H9 (cell line): Measurements from ENCODE around the gene PTPN11. TPM values are rescaled to one million over a fixed set of nuclear protein-coding genes. Genes with fewer than 3 reads are reported as not detected.
"Not testable (repeated sequence)": the region's sequence is repeated elsewhere in the genome, so short reads cannot be mapped to it uniquely, and the experiment has no call there.

Experiments used
- DNase-seq: peaks from one replicate; pipeline ENCODE4 v3.0.0-alpha.2; 2017
- H2AFZ ChIP-seq: one replicate; pipeline ENCODE4 v1.6.1; 2013; ENCODE audit warnings: mild to moderate bottlenecking, low read length, control low read depth, moderate library complexity
- H2AK5ac ChIP-seq: 2 replicates; pipeline ENCODE4 v1.6.1; 2013; ENCODE audit warnings: low read length, control low read depth, mixed read lengths; ENCODE audit not compliant: insufficient read length
- H2BK120ac ChIP-seq: one replicate; pipeline ENCODE4 v1.6.1; 2013; ENCODE audit warnings: low read depth, mild to moderate bottlenecking, low read length, control low read depth, inconsistent platforms; ENCODE audit not compliant: poor library complexity, severe bottlenecking
- H2BK12ac ChIP-seq: 2 replicates; pipeline ENCODE4 v1.6.1; 2013; ENCODE audit warnings: low read length, control low read depth, mixed read lengths, low read depth; ENCODE audit not compliant: insufficient read length
- H2BK15ac ChIP-seq: 2 replicates; pipeline ENCODE4 v1.6.1; 2013; ENCODE audit warnings: low read depth, low read length, control low read depth
- H2BK20ac ChIP-seq: one replicate; pipeline ENCODE4 v1.6.1; 2013; ENCODE audit warnings: low read depth, mild to moderate bottlenecking, low read length, control low read depth, inconsistent platforms; ENCODE audit not compliant: poor library complexity, severe bottlenecking
- H2BK5ac ChIP-seq: 2 replicates; pipeline ENCODE4 v1.6.1; 2013; ENCODE audit warnings: low read length, control low read depth, mixed read lengths; ENCODE audit not compliant: insufficient read length
- H3K14ac ChIP-seq: 2 replicates; pipeline ENCODE4 v1.6.1; 2013; ENCODE audit warnings: low read length, control low read depth; ENCODE audit not compliant: insufficient read depth
- H3K18ac ChIP-seq: 2 replicates; pipeline ENCODE4 v1.6.1; 2013; ENCODE audit warnings: low read depth, mild to moderate bottlenecking, mixed read lengths, low read length, control low read depth; ENCODE audit not compliant: insufficient read length
- H3K23ac ChIP-seq: 2 replicates; pipeline ENCODE4 v1.6.1; 2013; ENCODE audit warnings: low read length, control low read depth, mixed read lengths, low read depth; ENCODE audit not compliant: insufficient read length
- H3K23me2 ChIP-seq: 2 replicates; pipeline ENCODE4 v1.6.1; 2013; ENCODE audit warnings: low read depth, mild to moderate bottlenecking, mixed read lengths, low read length, control low read depth; ENCODE audit not compliant: insufficient read length, poor library complexity, severe bottlenecking
- H3K27ac ChIP-seq: 2 replicates; pipeline ENCODE4 v1.5.1; 2013; ENCODE audit warnings: low read length, control low read depth, mixed read lengths, low read depth; ENCODE audit not compliant: insufficient read length
- H3K27me3 ChIP-seq: 2 replicates; pipeline ENCODE4 v1.6.1; 2013; ENCODE audit warnings: low read length, control low read depth, inconsistent platforms; ENCODE audit not compliant: insufficient read depth
- H3K4ac ChIP-seq: 2 replicates; pipeline ENCODE4 v1.6.1; 2013; ENCODE audit warnings: low read depth, mild to moderate bottlenecking, control low read depth, inconsistent platforms, low read length, moderate library complexity
- H3K4me1 ChIP-seq: 2 replicates; pipeline ENCODE4 v1.6.1; 2013; ENCODE audit warnings: low read length, control low read depth, inconsistent platforms; ENCODE audit not compliant: insufficient read depth
- H3K4me2 ChIP-seq: 2 replicates; pipeline ENCODE4 v1.6.1; 2013; ENCODE audit warnings: low read length, control low read depth, mixed read lengths; ENCODE audit not compliant: insufficient read length, insufficient read depth
- H3K56ac ChIP-seq: 2 replicates; pipeline ENCODE4 v1.6.1; 2013; ENCODE audit warnings: low read depth, mild to moderate bottlenecking, mixed read lengths, low read length, control low read depth; ENCODE audit not compliant: insufficient read length
- H3K79me1 ChIP-seq: 2 replicates; pipeline ENCODE4 v1.6.1; 2013; ENCODE audit warnings: low read depth, mild to moderate bottlenecking, moderate library complexity, low read length, control low read depth, inconsistent platforms; ENCODE audit not compliant: insufficient read depth, poor library complexity, severe bottlenecking
- H3K79me2 ChIP-seq: 2 replicates; pipeline ENCODE4 v1.6.1; 2013; ENCODE audit warnings: low read length, control low read depth, inconsistent platforms; ENCODE audit not compliant: insufficient read depth
- H3K9ac ChIP-seq: 2 replicates; pipeline ENCODE4 v1.6.1; 2013; ENCODE audit warnings: low read length, control low read depth, mixed read lengths; ENCODE audit not compliant: insufficient read length; ENCODE audit errors: extremely low read depth
- H3K9me3 ChIP-seq: one replicate; pipeline ENCODE4 v1.6.1; 2013; ENCODE audit warnings: low read depth, low read length, inconsistent platforms; ENCODE audit not compliant: control insufficient read depth
- H3T11ph ChIP-seq: one replicate; pipeline ENCODE4 v1.6.1; 2013; ENCODE audit warnings: mild to moderate bottlenecking, low read length, control low read depth, inconsistent platforms
- H4K20me1 ChIP-seq: one replicate; pipeline ENCODE4 v1.6.1; 2013; ENCODE audit not compliant: control insufficient read depth, insufficient read length, insufficient read depth
- H4K5ac ChIP-seq: 2 replicates; pipeline ENCODE4 v1.6.1; 2013; ENCODE audit warnings: low read depth, mild to moderate bottlenecking, mixed read lengths, low read length, control low read depth; ENCODE audit not compliant: insufficient read length
- H4K8ac ChIP-seq: replicated peaks from 2 replicates; pipeline ENCODE4 v1.6.1; 2013; ENCODE audit warnings: low read length, control low read depth, mixed read lengths, low read depth; ENCODE audit not compliant: insufficient read length
- H4K91ac ChIP-seq: 2 replicates; pipeline ENCODE4 v1.6.1; 2013; ENCODE audit warnings: low read depth, mild to moderate bottlenecking, moderate library complexity, mixed read lengths, low read length, control low read depth; ENCODE audit not compliant: insufficient read length
- H3K27ac Mint-ChIP-seq, 3 experiments: 2 replicates in 2 of 3; 3 replicates in 1 of 3; pipeline ENCODE4 v1.8.0; 2020 to 2021; ENCODE audit warnings: mixed read lengths in 3 of 3, mild to moderate bottlenecking in 1 of 3, moderate library complexity in 1 of 3
- H3K27me3 Mint-ChIP-seq: 2 replicates; pipeline ENCODE4 v1.8.0; 2021; ENCODE audit warnings: low read depth, mild to moderate bottlenecking, moderate library complexity, mixed read lengths
- H3K36me3 Mint-ChIP-seq, 3 experiments: 2 replicates in 2 of 3; 3 replicates in 1 of 3; pipeline ENCODE4 v1.8.0; 2020 to 2021; ENCODE audit warnings: low read depth in 3 of 3, mixed read lengths in 3 of 3; ENCODE audit not compliant: insufficient read depth in 1 of 3
- H3K4me1 Mint-ChIP-seq, 2 experiments: 2 replicates each; pipeline ENCODE4 v1.8.0; 2020; ENCODE audit warnings: mixed read lengths in 2 of 2
- H3K4me3 Mint-ChIP-seq, 2 experiments: 2 replicates in 1 of 2; 3 replicates in 1 of 2; pipeline ENCODE4 v1.8.0; 2020 to 2021; ENCODE audit warnings: mild to moderate bottlenecking in 2 of 2, mixed read lengths in 2 of 2, moderate library complexity in 1 of 2
- H3K9me3 Mint-ChIP-seq, 2 experiments: 2 replicates in 1 of 2; 3 replicates in 1 of 2; pipeline ENCODE4 v1.8.0; 2020; ENCODE audit warnings: mild to moderate bottlenecking in 2 of 2, mixed read lengths in 2 of 2, moderate library complexity in 1 of 2
- CTCF ChIP-seq: fragments of 200-600 bp; sonication (generic); conservative IDR thresholded peaks from 3 replicates; pipeline ENCODE4 v1.8.0; 2021; ENCODE audit warnings: antibody characterized with exemption, mild to moderate bottlenecking
- WGBS: extraction: QIAGEN DNeasy Blood & Tissue Kit; methylation state at CpG from one replicate; pipeline ENCODE4 v1.1.7; 2013; ENCODE audit warnings: missing lambda C conversion rate, low lambda C conversion rate, mixed read lengths; ENCODE audit not compliant: insufficient read length; ENCODE audit errors: extremely low coverage; 5-methylcytosine and 5-hydroxymethylcytosine counted together
- total RNA-seq: library from RNA; stranded (reverse); gene quantifications from 2 replicates; pipeline ENCODE4 v1.2.1, GENCODE V29; 2021

Gene PTPN11
- total RNA-seq, 1 experiment from 2014 or later = 112 TPM

GRCh38 chr12:112413855-112414625 is 4.7 kb upstream of the PTPN11 start:
- no peak for TF ChIP-seq CTCF

GRCh38 chr12:112415457-112415856 is 3.3 kb upstream of the PTPN11 start:
- not testable (repeated sequence) for H3K9me3 Mint-ChIP-seq, H3K27me3 Mint-ChIP-seq, H2AK5ac ChIP-seq, H2BK120ac ChIP-seq, H4K5ac ChIP-seq, H3K36me3 Mint-ChIP-seq, H3K14ac ChIP-seq, DNase-seq, H4K20me1 ChIP-seq, H3K4me2 ChIP-seq, H3K27ac Mint-ChIP-seq, H2BK12ac ChIP-seq, H3K9me3 ChIP-seq, H3K4me1 ChIP-seq, H2BK15ac ChIP-seq, H3K4me1 Mint-ChIP-seq, H4K8ac ChIP-seq, H3K79me2 ChIP-seq, H3K79me1 ChIP-seq, H2BK20ac ChIP-seq, H2AFZ ChIP-seq, H3T11ph ChIP-seq, H2BK5ac ChIP-seq, H3K23me2 ChIP-seq, H3K27me3 ChIP-seq, H3K4ac ChIP-seq, H3K56ac ChIP-seq, H4K91ac ChIP-seq, H3K18ac ChIP-seq, H3K23ac ChIP-seq, H3K4me3 Mint-ChIP-seq, H3K9ac ChIP-seq, H3K27ac ChIP-seq
- WGBS = no CpG with 5 or more reads among the region's 4 CpGs

More at GRCh38 chr12:112413855-112414625, 4.7 kb upstream of the PTPN11 start:
- Histone ChIP-seq H4K5ac (no peak overlapping the region), H2BK15ac (no peak overlapping the region), H2AK5ac (no peak overlapping the region), H3K4me1 (no peaks in the 10 kb centered on the region), H3K23me2 (no peaks in the 10 kb centered on the region), H2BK120ac (no peak overlapping the region), H3K9ac (no peak overlapping the region), H2BK12ac (no peak overlapping the region), H3K27ac (no peak overlapping the region), H3K23ac (no peak overlapping the region), H4K8ac (no peak overlapping the region), H3K56ac (no peak overlapping the region), H3T11ph (no peak overlapping the region), H4K91ac (no peak overlapping the region), H3K18ac (no peak overlapping the region), H4K20me1 (no peaks in the 10 kb centered on the region), H2BK5ac (no peak overlapping the region), H3K4ac (no peak overlapping the region), H3K27me3 (no peaks in the 10 kb centered on the region), H3K79me1 (no peaks in the 10 kb centered on the region), H2AFZ (no peak overlapping the region), H3K79me2 (no peaks in the 10 kb centered on the region), H2BK20ac (no peak overlapping the region), H3K14ac (no peak overlapping the region), H3K4me2 (no peak overlapping the region), H3K9me3 (no peaks in the 10 kb centered on the region)
- no peak overlapping the region; a peak in 1 of 7 replicates for H3K27ac Mint-ChIP-seq
- WGBS = no CpG with 5 or more reads among the region's 2 CpGs
- DNase-seq = no peak
- no peaks in the 10 kb centered on the region for H3K4me1 Mint-ChIP-seq
- peaks cover 0 to 4% (median 3%) of the 10 kb centered on the region in 3 experiments; a peak in 4 of 7 replicates for H3K36me3 Mint-ChIP-seq
- peaks cover 3% of the 10 kb centered on the region for H3K27me3 Mint-ChIP-seq
- H3K9me3 Mint-ChIP-seq = peaks cover 0 to 3% of the 10 kb centered on the region in 2 experiments; a peak in 1 of 5 replicates
- H3K4me3 Mint-ChIP-seq = no peak overlapping the region
